Activated CD8-positive, alpha-beta T cell treated with anti-CD3 and anti-CD28 coated beads for 36 hours (primary cell): ENCODE data around the gene PRRG4. TPM values are rescaled to one million over a fixed set of nuclear protein-coding genes. Genes with fewer than 3 reads are reported as not detected.
"Not testable (repeated sequence)": the region's sequence is repeated elsewhere in the genome, so short reads cannot be mapped to it uniquely, and the experiment has no call there.

ENCODE experiments used
- ATAC-seq: fragments of 200-7000 bp; cut with Tn5 transposase; one replicate; pipeline ENCODE4 v1.10.0; 2021; ENCODE audit warnings: mild to moderate bottlenecking, moderate library complexity
- CTCF ChIA-PET: fragments of 350-600 bp; sonication (Branson Sonifier 250); formaldehyde crosslinking; loops from one replicate; lab custom pipeline; 2021; ENCODE audit warnings: antibody characterized with exemption; lab: Charles Lee
- POLR2A ChIA-PET: fragments of 350-600 bp; sonication (Branson Sonifier 250); formaldehyde crosslinking; loops from one replicate; lab custom pipeline; 2021; ENCODE audit warnings: antibody characterized with exemption; lab: Charles Lee
- DNase-seq: peaks from one replicate; pipeline ENCODE4 v3.0.0-alpha.2; 2020
- H3K27ac Mint-ChIP-seq: one replicate; pipeline ENCODE4 v1.8.0; 2021; ENCODE audit warnings: mild to moderate bottlenecking, mixed read lengths
- H3K27me3 Mint-ChIP-seq: one replicate; pipeline ENCODE4 v1.8.0; 2021; ENCODE audit warnings: mixed read lengths
- H3K36me3 Mint-ChIP-seq: one replicate; pipeline ENCODE4 v1.8.0; 2021; ENCODE audit warnings: low read depth, mixed read lengths
- H3K4me1 Mint-ChIP-seq: one replicate; pipeline ENCODE4 v1.8.0; 2021; ENCODE audit warnings: low read depth, mixed read lengths
- H3K4me3 Mint-ChIP-seq: one replicate; pipeline ENCODE4 v1.8.0; 2021; ENCODE audit warnings: mild to moderate bottlenecking, moderate library complexity, mixed read lengths
- H3K9me3 Mint-ChIP-seq: one replicate; pipeline ENCODE4 v1.8.0; 2021; ENCODE audit warnings: mixed read lengths
- intact Hi-C: fragments of 100-400 bp; cut with micrococcal nuclease; formaldehyde crosslinking; loops from one replicate; pipeline ENCODE4 v1.10.0; 2022
- total RNA-seq, 2 experiments: library from RNA; stranded (reverse); gene quantifications; one replicate each; pipeline ENCODE4 v1.2.3, GENCODE V29; 2021
- TF ChIP-seq, protein P1 (sequence below): fragments of 200-600 bp; IDR thresholded peaks from one replicate; pipeline ENCODE4 v1.8.0; 2022; ENCODE audit warnings: antibody characterized with exemption, mild to moderate bottlenecking

The PRRG4 gene
- total RNA-seq = under 1 TPM; 0.27 to 0.34 TPM

DNA sequence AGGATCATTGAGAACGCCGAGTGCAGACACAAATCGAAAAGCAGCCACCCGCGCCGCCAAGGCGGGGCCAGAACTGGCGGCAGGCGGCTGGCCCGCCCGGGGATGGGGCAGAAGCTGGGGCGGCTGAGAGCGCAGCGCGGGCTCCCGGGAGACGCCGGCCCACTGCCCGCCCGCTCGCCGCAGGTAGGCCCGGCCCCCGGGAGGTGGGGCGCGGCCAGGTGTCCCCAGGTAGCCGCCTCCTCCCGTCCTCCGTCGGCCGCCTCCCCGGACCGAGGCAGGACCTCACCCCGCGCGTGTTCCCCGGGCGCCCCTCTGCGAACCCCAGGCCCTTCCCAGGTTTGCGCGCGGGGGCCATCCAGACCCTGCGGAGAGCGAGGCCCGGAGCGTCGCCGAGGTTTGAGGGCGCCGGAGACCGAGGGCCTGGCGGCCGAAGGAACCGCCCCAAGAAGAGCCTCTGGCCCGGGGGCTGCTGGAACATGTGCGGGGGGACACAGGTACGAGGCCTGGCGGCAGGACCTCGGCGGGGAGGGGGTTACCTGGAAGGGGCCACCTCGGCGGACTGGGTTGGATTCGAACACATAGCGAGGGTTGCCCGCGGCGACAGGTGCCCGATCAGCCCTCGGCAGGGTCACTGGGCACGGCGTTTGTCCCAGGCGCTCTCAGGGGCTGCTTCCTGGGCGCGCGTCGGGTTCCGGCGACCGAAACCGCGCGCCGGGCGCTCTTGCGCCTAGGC, at the start of gene PRRG4:
Gene PRRG4, plus strand, starts transcription at position 248 of the 733 bp plus-strand sequence. CDS start 603 bp downstream, outside the sequence.
- DNase-seq (peak; percentile 63), ATAC-seq (peak; percentile 86)
- Mint-ChIP-seq H3K9me3 (no peaks in the 10 kb centered on the region), H3K27ac (peak within 1 kb of the TSS; percentile 85), H3K4me3 (peak within 1 kb of the TSS; percentile 86), H3K4me1 (peaks cover 4% of the 10 kb centered on the region), H3K27me3 (peaks cover 25% of the 10 kb centered on the region), H3K36me3 (no peaks in the 10 kb centered on the region)
- TF ChIP-seq, protein P1, sequence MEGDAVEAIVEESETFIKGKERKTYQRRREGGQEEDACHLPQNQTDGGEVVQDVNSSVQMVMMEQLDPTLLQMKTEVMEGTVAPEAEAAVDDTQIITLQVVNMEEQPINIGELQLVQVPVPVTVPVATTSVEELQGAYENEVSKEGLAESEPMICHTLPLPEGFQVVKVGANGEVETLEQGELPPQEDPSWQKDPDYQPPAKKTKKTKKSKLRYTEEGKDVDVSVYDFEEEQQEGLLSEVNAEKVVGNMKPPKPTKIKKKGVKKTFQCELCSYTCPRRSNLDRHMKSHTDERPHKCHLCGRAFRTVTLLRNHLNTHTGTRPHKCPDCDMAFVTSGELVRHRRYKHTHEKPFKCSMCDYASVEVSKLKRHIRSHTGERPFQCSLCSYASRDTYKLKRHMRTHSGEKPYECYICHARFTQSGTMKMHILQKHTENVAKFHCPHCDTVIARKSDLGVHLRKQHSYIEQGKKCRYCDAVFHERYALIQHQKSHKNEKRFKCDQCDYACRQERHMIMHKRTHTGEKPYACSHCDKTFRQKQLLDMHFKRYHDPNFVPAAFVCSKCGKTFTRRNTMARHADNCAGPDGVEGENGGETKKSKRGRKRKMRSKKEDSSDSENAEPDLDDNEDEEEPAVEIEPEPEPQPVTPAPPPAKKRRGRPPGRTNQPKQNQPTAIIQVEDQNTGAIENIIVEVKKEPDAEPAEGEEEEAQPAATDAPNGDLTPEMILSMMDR = no peak
- intact Hi-C loops = loop anchor here (10.0 kb wide), 1 partner anchor 235 kb away; no protein-coding TSS in a partner anchor
- POLR2A ChIA-PET = no interaction called here
- CTCF ChIA-PET = no interaction called here

DNA sequence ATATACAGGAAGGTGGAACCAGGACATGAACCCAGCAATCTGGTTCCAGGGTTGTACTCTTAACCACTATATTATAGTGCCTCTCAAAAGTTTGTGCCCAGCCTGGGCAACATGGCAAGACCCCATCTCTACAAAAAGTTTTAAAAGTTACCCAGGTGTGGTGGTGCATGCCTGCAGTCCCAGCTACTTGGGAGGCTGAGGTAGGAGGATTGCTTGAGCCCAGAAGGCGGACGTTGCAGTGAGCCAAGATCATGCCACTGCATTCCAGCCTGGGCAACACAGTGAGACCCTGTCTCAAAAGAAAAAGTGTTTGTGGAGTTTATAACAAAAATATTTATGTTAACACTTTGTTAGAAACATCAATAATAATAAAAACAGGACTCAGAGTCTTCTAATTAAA, 48.9 kb upstream of the PRRG4 start:
- CTCF ChIA-PET, H3K9me3 Mint-ChIP-seq, POLR2A ChIA-PET, H3K27me3 Mint-ChIP-seq, intact Hi-C loops, H3K27ac Mint-ChIP-seq, H3K4me3 Mint-ChIP-seq, ATAC-seq, DNase-seq, H3K4me1 Mint-ChIP-seq, H3K36me3 Mint-ChIP-seq: not testable (repeated sequence)

DNA sequence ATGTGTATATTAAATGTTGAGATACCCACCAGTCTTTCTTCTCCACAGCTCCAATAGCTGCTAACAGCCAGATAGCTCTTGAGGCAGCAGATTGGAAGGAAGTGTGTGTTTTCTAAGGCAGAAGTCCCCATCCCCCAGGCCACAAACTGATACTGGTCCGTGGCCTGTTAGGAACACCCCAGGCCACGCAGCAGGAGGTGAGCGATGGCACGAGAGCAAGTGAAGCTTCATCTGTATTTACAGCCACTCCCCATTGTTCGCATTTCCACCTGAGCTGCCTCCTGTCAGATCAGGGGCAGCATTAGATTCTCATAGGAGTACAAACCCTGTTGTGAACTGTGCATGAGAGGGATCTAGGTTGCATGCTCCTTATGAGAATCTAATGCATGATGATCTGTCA, 48.0 kb upstream of the PRRG4 start:
- Mint-ChIP-seq H3K27me3 (no peaks in the 10 kb centered on the region), H3K4me3 (no peak overlapping the region), H3K36me3 (no peaks in the 10 kb centered on the region), H3K27ac (no peak overlapping the region), H3K9me3 (no peaks in the 10 kb centered on the region), H3K4me1 (no peaks in the 10 kb centered on the region)
- TF ChIP-seq, protein P1 = no peak
- ATAC-seq (no peak), DNase-seq (no peak)
- intact Hi-C loops = no loop called here
- CTCF ChIA-PET = no interaction called here
- POLR2A ChIA-PET = no interaction called here

DNA sequence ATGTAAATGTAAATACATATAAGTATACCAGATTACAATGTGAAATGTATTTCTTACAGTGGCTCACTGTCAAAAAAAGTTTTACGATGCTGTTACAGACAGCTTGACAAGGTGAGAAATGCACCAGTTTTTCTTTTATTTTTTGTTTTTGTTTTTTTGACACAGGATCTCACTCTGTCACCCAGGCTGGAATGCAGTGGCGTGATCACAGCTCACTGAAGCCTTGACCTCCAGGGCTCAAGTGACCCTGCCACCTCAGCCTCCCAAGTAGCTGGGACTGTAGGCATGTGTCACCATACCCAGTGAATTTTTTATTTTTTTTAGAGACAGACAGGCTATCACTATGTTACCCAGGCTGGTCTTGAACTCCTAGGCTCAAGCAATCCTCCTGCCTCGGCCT, 44.5 kb upstream of the PRRG4 start:
- TF ChIP-seq, protein P1 = no peak
- intact Hi-C loops = no loop called here
- DNase-seq (no peak), ATAC-seq (no peak)
- Mint-ChIP-seq H3K4me3 (no peak overlapping the region), H3K27ac (no peak overlapping the region), H3K9me3 (no peaks in the 10 kb centered on the region), H3K27me3 (peaks cover 5% of the 10 kb centered on the region), H3K36me3 (no peaks in the 10 kb centered on the region), H3K4me1 (no peaks in the 10 kb centered on the region)
- POLR2A ChIA-PET = no interaction called here
- CTCF ChIA-PET = no interaction called here

DNA sequence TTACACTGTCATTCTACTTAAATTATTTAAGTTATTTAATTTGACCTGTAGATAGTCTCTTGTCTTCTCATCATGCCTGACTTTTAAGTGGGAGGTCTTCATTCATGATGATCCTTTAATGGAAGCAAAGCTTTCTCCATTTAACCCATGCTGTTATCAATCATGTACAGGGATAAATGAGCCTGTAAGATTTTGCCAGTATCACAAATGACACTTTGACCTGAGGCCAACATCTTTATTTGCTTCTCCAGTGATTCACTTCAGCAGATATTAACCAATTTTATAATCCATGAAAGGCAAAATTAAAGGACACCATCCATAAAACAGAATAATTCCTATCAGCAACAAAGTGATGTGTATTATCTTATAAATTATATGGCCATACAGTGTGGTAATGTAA, 42.9 kb upstream of the PRRG4 start:
- no peak for ATAC-seq
- DNase-seq = no peak
- Mint-ChIP-seq H3K27me3 (peaks cover 5% of the 10 kb centered on the region), H3K9me3 (no peaks in the 10 kb centered on the region), H3K4me3 (no peak overlapping the region), H3K36me3 (no peaks in the 10 kb centered on the region), H3K4me1 (no peaks in the 10 kb centered on the region), H3K27ac (no peak overlapping the region)
- TF ChIP-seq, protein P1 = no peak
- ChIA-PET CTCF (interaction anchor here (1.0 kb wide), 1 partner anchor 22 kb away, joined by 3 read pairs; no protein-coding TSS in a partner anchor), POLR2A (no interaction called here)
- intact Hi-C loops = no loop called here
